HCT116 (cell line): Measurements from ENCODE around the gene TYMP. TPM values are rescaled to one million over a fixed set of nuclear protein-coding genes. Genes with fewer than 3 reads are reported as not detected.

Experiments
- ATAC-seq: fragments of 200-7000 bp; cut with Tn5 transposase; 2 replicates; pipeline ENCODE4 v1.9.1; 2020; ENCODE audit warnings: mild to moderate bottlenecking, moderate library complexity
- BruUV-seq: library from RNA; stranded (reverse); fragments of 400-500 nt; replicated peaks from 2 replicates; lab custom pipeline; 2021; lab: Mats Ljungman, UMichigan
- CTCF ChIA-PET: fragments of 300-600 bp; sonication (Branson Sonifier 250); formaldehyde crosslinking; loops from one replicate; lab custom pipeline; 2021; ENCODE audit warnings: antibody characterized with exemption; lab: Charles Lee
- POLR2A ChIA-PET: fragments of 300-600, 350-600 bp; sonication (Branson Sonifier 250); formaldehyde crosslinking; loops from one replicate; lab custom pipeline; 2021; ENCODE audit warnings: antibody characterized with exemption; lab: Charles Lee
- RAD21 ChIA-PET, 2 experiments: fragments of 300-600 bp; sonication (Branson Sonifier 250); formaldehyde crosslinking; loops; one replicate each; lab custom pipeline; 2023; ENCODE audit warnings: low total read pairs in 2 of 2; ENCODE audit not compliant: uncharacterized antibody in 2 of 2, unreplicated experiment in 2 of 2, low non-redundant PET in 1 of 2; lab: Charles Lee
- DNase-seq: peaks from one replicate; pipeline ENCODE4 v3.0.0-alpha.2; 2010; ENCODE audit warnings: low read depth, low spot score
- H2AFZ ChIP-seq: fragments of 200-600 bp; shearing (Covaris generic), sonication (generic); 2 replicates; pipeline ENCODE4 v1.6.1; 2017; ENCODE audit warnings: low read depth, mixed run types, mixed read lengths, antibody characterized with exemption, low read length; ENCODE audit not compliant: poor library complexity, severe bottlenecking
- H3K27ac ChIP-seq: 2 replicates; pipeline ENCODE4 v1.5.1; 2012; ENCODE audit warnings: low read depth, low read length
- H3K27me3 ChIP-seq: fragments of 200-600 bp; sonication (generic); 2 replicates; pipeline ENCODE4 v1.6.1; 2016; ENCODE audit warnings: mixed run types, low read length, mixed read lengths; ENCODE audit not compliant: insufficient read depth
- H3K36me3 ChIP-seq, 2 experiments: fragments of 200-500 bp in 1 of 2; fragments of 200-600 bp in 1 of 2; sonication (Bioruptor generic) in 1 of 2; sonication (generic) in 1 of 2; 2 replicates each; pipeline versions ENCODE4 v1.5.1 to v1.6.1; 2014 to 2016; ENCODE audit warnings: low read length in 2 of 2, inconsistent platforms in 1 of 2, mixed read lengths in 1 of 2, mixed run types in 1 of 2; ENCODE audit not compliant: insufficient read depth in 2 of 2, control insufficient read depth in 1 of 2
- H3K4me1 ChIP-seq, 2 experiments: fragments of 200-600 bp in 1 of 2; sonication (generic) in 1 of 2; 2 replicates each; pipeline versions ENCODE4 v1.5.1 to v1.6.1; 2012 to 2017; ENCODE audit warnings: low read length in 2 of 2, inconsistent platforms in 1 of 2, mild to moderate bottlenecking in 1 of 2, mixed read lengths in 1 of 2, mixed run types in 1 of 2, moderate library complexity in 1 of 2; ENCODE audit not compliant: insufficient read depth in 2 of 2, control insufficient read depth in 1 of 2
- H3K4me2 ChIP-seq: fragments of 200-600 bp; sonication (generic); 2 replicates; pipeline ENCODE4 v1.6.1; 2017; ENCODE audit warnings: mixed run types, low read length, mixed read lengths
- H3K4me3 ChIP-seq, 2 experiments: fragments of 200-600 bp in 1 of 2; sonication (generic) in 1 of 2; replicated peaks in 1 of 2; 2 replicates each; pipeline ENCODE4 v1.5.1; 2011 to 2016; ENCODE audit warnings: low read length in 2 of 2, control low read depth in 1 of 2, low read depth in 1 of 2, mild to moderate bottlenecking in 1 of 2, mixed read lengths in 1 of 2, mixed run types in 1 of 2
- H3K79me2 ChIP-seq: fragments of 200-600 bp; sonication (generic); 2 replicates; pipeline ENCODE4 v1.6.1; 2017; ENCODE audit warnings: mild to moderate bottlenecking, mixed run types, low read length, moderate library complexity, mixed read lengths; ENCODE audit not compliant: insufficient read depth
- H3K9ac ChIP-seq: fragments of 200-600 bp; sonication (generic); 2 replicates; pipeline ENCODE4 v1.6.1; 2016; ENCODE audit warnings: low read length, mixed read lengths
- H3K9me2 ChIP-seq: fragments of 200-600 bp; sonication (generic), shearing (Covaris generic); 2 replicates; pipeline ENCODE4 v1.6.1; 2017; ENCODE audit warnings: mixed run types, mild to moderate bottlenecking, moderate library complexity; ENCODE audit not compliant: insufficient read depth
- H3K9me3 ChIP-seq, 2 experiments: fragments of 200-500 bp in 1 of 2; fragments of 200-600 bp in 1 of 2; sonication (Bioruptor generic) in 1 of 2; sonication (generic) in 1 of 2; 2 replicates each; pipeline ENCODE4 v1.6.1; 2014 to 2017; ENCODE audit warnings: low read length in 2 of 2, mixed read lengths in 2 of 2, inconsistent platforms in 1 of 2, low read depth in 1 of 2, mild to moderate bottlenecking in 1 of 2, mixed run types in 1 of 2, moderate library complexity in 1 of 2; ENCODE audit not compliant: control insufficient read depth in 1 of 2, insufficient read depth in 1 of 2
- H4K20me1 ChIP-seq: fragments of 200-600 bp; sonication (generic), shearing (Covaris generic); 2 replicates; pipeline ENCODE4 v1.6.1; 2017; ENCODE audit warnings: mixed run types, mild to moderate bottlenecking, moderate library complexity; ENCODE audit not compliant: insufficient read depth
- CBX3 ChIP-seq: IDR thresholded peaks from 2 replicates; pipeline ENCODE4 v1.6.1; 2012; ENCODE audit warnings: low read depth
- CEBPB ChIP-seq: IDR thresholded peaks from 2 replicates; pipeline ENCODE4 v1.6.1; 2012; ENCODE audit warnings: low read depth
- ELF1 ChIP-seq: IDR thresholded peaks from 2 replicates; pipeline ENCODE4 v1.6.1; 2012; ENCODE audit warnings: low read depth, borderline replicate concordance
- FOSL1 ChIP-seq: IDR thresholded peaks from 2 replicates; pipeline ENCODE4 v1.6.1; 2012; ENCODE audit warnings: low read depth
- MAX ChIP-seq: IDR thresholded peaks from 2 replicates; pipeline ENCODE4 v1.6.1; 2012
- SP1 ChIP-seq: IDR thresholded peaks from 2 replicates; pipeline ENCODE4 v1.6.1; 2012; ENCODE audit warnings: low read depth
- SRF ChIP-seq: IDR thresholded peaks from 2 replicates; pipeline ENCODE4 v1.6.1; 2012; ENCODE audit warnings: low read depth
- TCF7L2 ChIP-seq: IDR thresholded peaks from 2 replicates; pipeline ENCODE4 v1.7.0; 2011; ENCODE audit warnings: borderline replicate concordance, inconsistent platforms; ENCODE audit not compliant: insufficient read depth, insufficient read length; ENCODE audit errors: extremely low read depth
- ZBTB33 ChIP-seq: IDR thresholded peaks from 2 replicates; pipeline ENCODE4 v1.6.1; 2011; ENCODE audit warnings: mild to moderate bottlenecking, low read length, moderate library complexity; ENCODE audit not compliant: insufficient replicate concordance; ENCODE audit errors: extremely low read depth
- ZNF274 ChIP-seq: fragments of 200-500 bp; sonication (Bioruptor generic); IDR thresholded peaks from 2 replicates; pipeline ENCODE4 v1.6.1; 2014; ENCODE audit warnings: mild to moderate bottlenecking, low read depth, low read length, inconsistent platforms
- intact Hi-C: fragments of 100-400 bp; cut with micrococcal nuclease; formaldehyde crosslinking; loops from 2 replicates; pipeline ENCODE4 v1.10.0; 2022
- total RNA-seq: library from RNA; stranded (reverse); gene quantifications from one replicate; pipeline ENCODE4 v1.2.1, GENCODE V29; 2021; ENCODE audit not compliant: unreplicated experiment

Gene TYMP
- total RNA-seq, 1 experiment from 2014 or later: 43.2 TPM

GRCh38 chr22:50505276-50505775 lies 24.5 kb downstream of the TYMP start:
- intact Hi-C loops: no loop called here

More at GRCh38 chr22:50505276-50505775, 24.5 kb downstream of the TYMP start:
- no TSS peak for BruUV-seq
- Histone ChIP-seq H3K9ac (no peak overlapping the region), H3K4me3 (no peak overlapping the region), H3K27me3 (no peaks in the 10 kb centered on the region), H2AFZ (no peak overlapping the region), H3K79me2 (peaks cover 40% of the 10 kb centered on the region), H3K36me3 (peaks cover 0 to 8% of the 10 kb centered on the region in 2 experiments; a peak in 1 of 4 replicates), H3K4me2 (no peak overlapping the region), H3K27ac (peak overlapping the region; percentile 18; the same call in 1 of the 2 replicates), H4K20me1 (no peaks in the 10 kb centered on the region), H3K9me3 (no peaks in the 10 kb centered on the region), H3K4me1 (peaks cover 10 to 17% of the 10 kb centered on the region in 2 experiments), H3K9me2 (no peaks in the 10 kb centered on the region)
- no peak for TF ChIP-seq ELF1
- no peak for TF ChIP-seq CEBPB
- no peak for TF ChIP-seq SRF
- no peak for TF ChIP-seq MAX
- no peak for TF ChIP-seq CBX3
- no peak for TF ChIP-seq ZBTB33
- no peak for TF ChIP-seq TCF7L2
- TF ChIP-seq ZNF274: no peak
- TF ChIP-seq SP1: no peak
- TF ChIP-seq FOSL1: no peak
- no peak for DNase-seq
- ATAC-seq: no peak
- CTCF ChIA-PET: no interaction called here
- POLR2A ChIA-PET: no interaction called here
- RAD21 ChIA-PET: no interaction called here
